OCI-LY3 (cell line): ENCODE measurements around the gene CDCP2.

Source experiments
- H2AFZ ChIP-seq: fragments of 200-600, 300-600 bp; shearing (Covaris generic); 2 replicates; pipeline ENCODE4 v1.6.0; 2014; ENCODE audit warnings: antibody characterized with exemption, low read depth, low read length
- H3K27ac ChIP-seq: fragments of 200-600, 300-600 bp; sonication (generic); 2 replicates; pipeline ENCODE4 v1.5.1; 2014; ENCODE audit warnings: mild to moderate bottlenecking, low read length, moderate library complexity, mixed read lengths
- H3K27me3 ChIP-seq: fragments of 200-600, 300-600 bp; sonication (generic); 2 replicates; pipeline ENCODE4 v1.6.1; 2014; ENCODE audit warnings: low read depth, low read length, mixed read lengths
- H3K36me3 ChIP-seq: fragments of 200-600, 300-600 bp; sonication (generic); replicated peaks from 2 replicates; pipeline ENCODE3; 2014; ENCODE audit warnings: low read depth, low read length, mixed read lengths
- H3K4me1 ChIP-seq: fragments of 300-600, 200-600 bp; sonication (generic); 2 replicates; pipeline ENCODE4 v1.6.1; 2014; ENCODE audit warnings: low read length, mixed read lengths
- H3K4me2 ChIP-seq: fragments of 200-600, 300-600 bp; sonication (generic); 2 replicates; pipeline ENCODE4 v1.6.1; 2014; ENCODE audit warnings: low read length, mixed read lengths
- H3K4me3 ChIP-seq: fragments of 300-600, 200-600 bp; sonication (generic); 2 replicates; pipeline ENCODE4 v1.5.1; 2014; ENCODE audit warnings: antibody characterized with exemption, mild to moderate bottlenecking, low read length, moderate library complexity
- H3K79me2 ChIP-seq: fragments of 300-600, 200-600 bp; shearing (Covaris generic); 2 replicates; pipeline ENCODE4 v1.6.1; 2014; ENCODE audit warnings: mild to moderate bottlenecking, low read length, mixed read lengths
- H3K9ac ChIP-seq: fragments of 300-600, 200-600 bp; shearing (Covaris generic); 2 replicates; pipeline ENCODE4 v1.6.0; 2014; ENCODE audit warnings: mild to moderate bottlenecking, low read length, moderate library complexity
- H3K9me3 ChIP-seq: fragments of 200-600, 300-600 bp; shearing (Covaris generic); 2 replicates; pipeline ENCODE4 v1.6.1; 2014; ENCODE audit warnings: low read length, mixed read lengths; ENCODE audit not compliant: insufficient read depth
- H4K20me1 ChIP-seq: fragments of 200-600, 300-600 bp; sonication (generic); 2 replicates; pipeline ENCODE4 v1.6.1; 2016; ENCODE audit warnings: low read length, mixed read lengths; ENCODE audit not compliant: insufficient read depth
- CTCF ChIP-seq: fragments of 200-600, 300-600 bp; sonication (generic); IDR thresholded peaks from 2 replicates; pipeline ENCODE4 v1.5.1; 2014; ENCODE audit warnings: antibody characterized with exemption, low read length, low read depth
- EZH2phosphoT487 ChIP-seq: fragments of 200-600 bp; shearing (Covaris generic); IDR thresholded peaks from 2 replicates; pipeline ENCODE4 v1.6.1; 2018; ENCODE audit warnings: antibody characterized with exemption, mixed run types, low read depth

CDCP2 gene

GRCh38 chr1:54122992-54123391 lies 29.8 kb downstream of the CDCP2 start:
- Histone ChIP-seq H4K20me1 (no peaks in the 10 kb centered on the region), H3K4me1 (peaks cover 3% of the 10 kb centered on the region; the same call in 1 of the 2 replicates), H3K4me3 (no peak overlapping the region), H2AFZ (no peak overlapping the region), H3K4me2 (no peak overlapping the region), H3K27me3 (no peaks in the 10 kb centered on the region), H3K36me3 (no peaks in the 10 kb centered on the region), H3K9me3 (no peaks in the 10 kb centered on the region), H3K27ac (no peak overlapping the region), H3K79me2 (no peaks in the 10 kb centered on the region), H3K9ac (no peak overlapping the region)
- TF ChIP-seq EZH2phosphoT487 (no peak), CTCF (no peak)

- Histone ChIP-seq H3K9me3 (no peaks in the 10 kb centered on the region), H3K36me3 (no peaks in the 10 kb centered on the region), H2AFZ (no peak overlapping the region), H3K27ac (no peak overlapping the region), H3K4me2 (peak overlapping the region; percentile 83), H3K4me3 (peak overlapping the region; percentile 63), H3K27me3 (no peaks in the 10 kb centered on the region), H3K9ac (no peak overlapping the region), H4K20me1 (no peaks in the 10 kb centered on the region), H3K79me2 (no peaks in the 10 kb centered on the region), H3K4me1 (peaks cover 3% of the 10 kb centered on the region; the same call in 1 of the 2 replicates)
- TF ChIP-seq CTCF, result no peak
Observed at GRCh38 chr1:54122135-54122751, 30.6 kb downstream of the CDCP2 start.

GRCh38 chr1:54121482-54122134 lies 31.2 kb downstream of the CDCP2 start:
- no peak overlapping the region for H3K9ac ChIP-seq
- H3K79me2 ChIP-seq, result no peaks in the 10 kb centered on the region
- peak overlapping the region; percentile 63 for H3K4me3 ChIP-seq
- H3K4me2 ChIP-seq, result peak overlapping the region; percentile 83
- H3K4me1 ChIP-seq, result peaks cover 3% of the 10 kb centered on the region; the same call in 1 of the 2 replicates
- H3K27ac ChIP-seq, result no peak overlapping the region
- H2AFZ ChIP-seq, result peak overlapping the region; percentile 70
- H4K20me1 ChIP-seq, result no peaks in the 10 kb centered on the region
- no peaks in the 10 kb centered on the region for H3K9me3 ChIP-seq
- TF ChIP-seq EZH2phosphoT487 (no peak), CTCF (peak; percentile 58)
- H3K27me3 ChIP-seq, result no peaks in the 10 kb centered on the region
- H3K36me3 ChIP-seq, result no peaks in the 10 kb centered on the region

- H3K9ac ChIP-seq, result no peak overlapping the region
- H3K27me3 ChIP-seq, result no peaks in the 10 kb centered on the region
- H3K36me3 ChIP-seq, result no peaks in the 10 kb centered on the region
- no peak overlapping the region for H3K27ac ChIP-seq
- peak overlapping the region; percentile 70 for H2AFZ ChIP-seq
- no peaks in the 10 kb centered on the region for H3K9me3 ChIP-seq
- H3K4me3 ChIP-seq, result peak overlapping the region; percentile 63
- H4K20me1 ChIP-seq, result no peaks in the 10 kb centered on the region
- no peak for TF ChIP-seq CTCF
- peak overlapping the region; percentile 83 for H3K4me2 ChIP-seq
- H3K79me2 ChIP-seq, result no peaks in the 10 kb centered on the region
- peaks cover 3% of the 10 kb centered on the region; the same call in 1 of the 2 replicates for H3K4me1 ChIP-seq
Observed at GRCh38 chr1:54120698-54121481, 31.9 kb downstream of the CDCP2 start.
